T-helper 2 cell (primary cell): ENCODE measurements around the gene PAPOLB.

Source experiments
- DNase-seq, 5 experiments: peaks; one replicate each; pipeline versions ENCODE4 v3.0.0 to v3.0.0-alpha.2; 2012 to 2022

PAPOLB gene

DNA sequence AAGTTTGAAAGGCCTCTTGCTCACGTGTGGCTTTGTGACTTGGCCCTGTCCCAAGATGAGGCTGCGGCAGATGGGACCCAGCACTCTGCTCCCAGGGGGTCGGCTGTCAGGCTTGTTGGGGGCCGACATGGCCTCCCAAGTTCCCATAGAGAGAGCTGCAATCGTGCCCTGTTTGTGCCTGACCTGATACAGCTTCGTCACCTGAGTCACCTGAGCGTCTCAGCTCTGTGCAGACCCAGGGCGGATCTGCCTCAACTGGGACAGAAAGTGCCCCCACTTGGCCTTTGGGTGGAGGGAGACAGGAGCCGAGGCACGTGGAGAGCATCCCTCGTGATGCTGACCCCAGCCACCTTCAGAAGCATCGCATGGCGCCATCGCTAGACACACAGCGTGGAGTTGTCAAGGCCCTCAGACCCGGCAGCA lies 21.7 kb downstream of the PAPOLB start:
- no peak for DNase-seq

DNA sequence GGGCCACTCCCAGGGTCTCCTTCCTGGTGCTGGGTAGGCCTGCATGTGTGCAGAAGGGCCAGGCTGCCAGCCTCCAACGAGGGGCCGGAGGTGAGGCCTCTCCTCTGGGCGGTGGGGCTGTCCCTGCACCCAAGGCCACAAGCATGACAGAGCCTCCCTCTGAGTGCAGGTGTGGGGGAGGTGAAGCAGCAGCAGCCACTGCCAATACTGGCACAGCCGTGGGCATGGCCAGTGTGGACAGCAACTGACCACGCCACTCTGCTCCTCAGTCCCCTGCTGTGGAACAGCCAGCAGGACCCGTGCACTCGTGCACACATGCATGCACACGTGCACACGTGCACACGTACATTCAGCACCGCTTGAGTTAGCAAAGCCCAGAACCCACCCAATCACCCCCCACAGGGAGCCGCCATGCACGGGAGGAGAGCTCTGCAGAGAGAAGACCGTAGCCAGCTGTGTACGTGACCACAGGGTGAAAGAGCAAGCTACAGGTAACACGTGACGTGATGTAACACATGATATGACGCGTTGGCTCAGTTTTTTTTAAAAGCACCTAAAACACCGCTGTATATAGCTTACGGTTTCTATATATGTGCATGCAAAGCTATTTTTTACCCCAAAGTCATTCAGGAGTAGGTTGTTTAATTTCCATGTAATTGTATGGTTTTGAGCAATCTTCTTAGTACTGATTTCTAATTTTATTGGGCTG lies 23.1 kb downstream of the PAPOLB start:
- DNase-seq, result no peak

DNA sequence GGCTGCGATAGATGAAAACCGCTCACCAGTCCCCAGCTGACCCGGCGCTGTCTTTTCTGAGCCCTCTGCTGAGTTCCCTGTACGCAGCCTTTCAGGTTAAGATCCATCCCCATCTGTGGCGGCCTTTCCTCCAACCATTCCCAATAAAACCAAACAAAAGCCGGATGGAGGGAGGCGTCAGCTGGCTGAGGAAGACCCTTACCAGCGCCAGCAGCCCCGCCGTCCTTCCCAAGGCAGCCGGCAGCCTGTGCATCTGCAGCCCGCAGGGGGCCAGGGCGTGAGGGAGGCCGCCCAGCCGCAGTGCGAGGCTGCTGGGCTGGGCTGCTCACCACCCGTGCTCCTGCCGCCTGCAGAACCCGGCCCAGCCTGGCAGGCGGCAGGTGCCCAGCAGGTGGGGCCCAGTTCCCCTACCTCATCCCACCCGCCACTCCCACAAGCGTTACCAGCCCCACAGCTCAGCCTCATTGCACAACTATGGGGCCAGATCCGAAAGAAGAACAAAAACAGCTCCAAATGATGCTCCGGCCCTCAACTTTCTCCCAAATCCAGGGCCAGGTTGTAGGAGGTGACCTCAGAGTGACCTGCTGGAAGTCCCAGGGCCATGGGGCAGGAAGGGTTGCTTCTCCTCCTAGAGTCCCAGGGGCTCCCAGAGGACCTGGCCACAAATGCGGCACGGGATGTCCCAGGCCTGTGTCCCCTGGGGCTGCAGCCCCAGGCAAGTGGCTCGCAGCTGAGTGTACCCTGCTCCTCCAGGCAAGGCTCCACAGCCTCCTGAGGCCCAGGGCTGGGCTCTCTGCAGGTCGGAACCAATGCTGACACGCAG lies 23.8 kb downstream of the PAPOLB start:
- DNase-seq, result no peak

DNA sequence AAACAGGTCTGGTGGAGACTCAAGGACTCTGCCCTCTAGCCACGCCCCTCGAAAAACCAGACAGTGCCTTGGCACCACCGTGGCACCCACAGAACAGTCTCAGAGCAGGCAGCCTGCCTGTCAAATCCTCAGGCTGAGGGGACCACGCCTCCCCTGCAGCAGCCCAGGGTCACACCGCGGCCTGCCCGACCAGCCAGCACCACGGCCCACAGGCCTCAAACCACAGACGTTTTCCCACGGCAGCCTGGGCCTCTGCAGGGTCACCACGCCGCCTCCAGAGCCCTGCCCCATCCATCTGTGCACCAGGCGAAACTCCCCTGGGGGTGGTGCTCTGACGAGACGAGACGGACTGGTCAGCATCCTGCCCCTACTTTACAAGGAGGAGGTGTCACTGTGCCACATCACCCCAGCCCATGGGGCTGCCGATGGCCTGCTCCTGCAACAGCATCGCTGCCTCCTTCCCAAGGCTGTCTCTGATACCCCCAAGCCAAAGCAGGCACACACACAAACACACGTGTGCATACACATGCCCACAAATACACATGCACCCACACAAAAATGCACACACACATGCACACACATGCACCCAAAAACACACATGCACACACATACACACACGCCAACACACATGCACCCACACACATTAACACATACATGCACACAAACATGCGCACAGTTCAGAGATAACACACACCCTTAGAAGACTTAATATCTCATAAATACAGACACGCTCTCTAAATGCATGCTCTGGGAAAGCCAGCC lies 24.6 kb downstream of the PAPOLB start:
- no peak for DNase-seq

DNA sequence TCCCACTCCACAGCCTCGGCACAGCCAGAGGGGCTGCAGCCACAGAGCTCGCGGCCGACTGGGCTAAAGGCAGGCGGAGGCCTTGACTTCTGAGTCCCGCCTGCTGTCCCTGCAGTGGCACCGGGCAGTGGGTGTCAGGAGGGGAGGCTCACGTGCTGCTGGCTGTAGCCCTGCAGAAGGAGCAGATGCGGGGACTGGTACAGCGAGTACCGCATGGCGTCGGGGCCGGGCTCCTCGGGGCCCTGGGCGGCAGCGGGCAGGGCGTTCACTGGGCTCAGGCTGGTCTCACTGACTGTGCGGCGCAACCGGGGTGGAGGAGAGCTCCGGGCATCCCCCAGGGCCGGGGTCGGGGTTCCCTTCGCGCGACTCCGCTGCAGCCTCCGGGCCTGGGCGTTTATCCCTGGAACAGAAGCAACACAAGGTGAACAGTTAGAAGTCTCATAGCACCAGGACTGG lies 25.6 kb downstream of the PAPOLB start:
- no peak for DNase-seq

DNA sequence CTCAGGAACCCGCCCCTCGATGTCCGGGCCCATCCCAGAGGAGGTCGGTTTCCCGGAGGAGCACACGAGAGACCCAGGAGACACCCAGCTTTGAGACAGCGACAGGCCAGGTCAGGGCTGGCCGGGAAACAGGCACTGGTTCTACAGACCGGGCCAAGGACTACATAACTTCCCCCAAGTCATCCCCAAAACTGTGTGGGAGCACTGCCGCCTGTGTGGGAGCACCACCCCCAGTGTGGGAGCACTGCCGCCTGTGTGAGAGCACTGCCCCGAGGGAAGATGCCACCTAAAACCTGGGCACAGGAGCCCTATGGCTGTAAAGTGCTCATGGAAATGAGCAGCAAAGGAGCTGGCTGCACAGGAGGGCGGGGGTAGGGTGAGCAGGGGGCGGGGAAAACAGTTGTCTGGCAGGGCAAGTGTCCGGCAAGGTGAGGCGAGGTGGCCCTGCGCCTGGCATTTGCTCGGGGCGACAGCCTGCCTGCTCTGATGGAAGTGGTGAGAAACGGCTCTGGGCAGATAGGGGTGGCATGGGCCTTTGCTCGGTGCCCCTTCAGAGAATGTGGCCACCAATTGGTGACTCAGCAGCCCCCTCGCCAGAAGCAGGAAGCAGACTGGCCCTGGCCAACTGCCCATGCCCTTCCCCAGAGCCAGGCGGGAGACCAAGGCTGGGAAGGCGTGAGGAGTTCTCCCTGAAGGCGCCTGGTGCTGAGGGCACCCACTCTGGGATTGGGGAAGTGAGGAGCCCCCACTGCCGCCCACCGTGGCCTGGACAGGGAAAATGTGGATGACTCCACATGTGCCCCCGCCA lies 26.2 kb downstream of the PAPOLB start:
- DNase-seq, result no peak

DNA sequence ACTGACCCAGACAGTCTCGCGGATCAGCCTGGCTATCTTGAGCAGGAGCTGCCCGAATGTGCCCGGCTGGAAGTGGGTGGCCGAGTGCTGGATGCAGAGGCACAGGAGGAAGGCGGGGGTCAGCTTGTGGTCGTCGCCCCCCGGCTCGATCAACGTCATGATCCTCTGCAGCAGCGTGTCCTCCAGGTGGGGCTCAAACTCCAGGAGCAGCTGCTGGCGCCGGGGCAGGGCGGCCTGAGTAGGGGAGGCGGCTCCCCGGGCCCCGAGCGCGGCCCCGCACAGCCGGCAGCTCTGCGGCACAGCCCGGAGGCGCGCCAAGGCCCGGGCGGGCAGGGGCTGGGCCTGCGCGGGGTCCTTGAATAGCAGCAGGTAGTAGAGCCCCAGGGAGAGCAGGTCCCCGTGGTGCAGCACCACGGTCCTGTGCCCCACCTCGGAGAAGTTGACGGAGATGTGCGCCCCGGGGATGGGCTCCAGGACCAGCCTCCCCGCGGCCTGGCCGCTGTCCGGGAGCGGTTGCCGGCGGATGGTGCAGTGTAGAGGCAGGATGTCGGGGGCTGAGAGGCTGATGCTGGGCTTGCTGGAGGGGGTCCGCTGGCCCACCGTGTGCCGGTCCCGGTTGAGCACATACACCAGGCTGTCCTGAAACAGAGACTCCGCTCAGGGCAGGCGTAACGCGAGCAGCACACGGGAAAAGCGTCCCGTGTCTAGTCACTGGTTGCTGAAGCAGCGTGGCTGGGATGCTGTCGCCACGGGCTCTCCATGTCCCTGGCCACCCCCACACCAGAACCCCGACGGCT lies 27.0 kb downstream of the PAPOLB start:
- DNase-seq, result no peak

DNA sequence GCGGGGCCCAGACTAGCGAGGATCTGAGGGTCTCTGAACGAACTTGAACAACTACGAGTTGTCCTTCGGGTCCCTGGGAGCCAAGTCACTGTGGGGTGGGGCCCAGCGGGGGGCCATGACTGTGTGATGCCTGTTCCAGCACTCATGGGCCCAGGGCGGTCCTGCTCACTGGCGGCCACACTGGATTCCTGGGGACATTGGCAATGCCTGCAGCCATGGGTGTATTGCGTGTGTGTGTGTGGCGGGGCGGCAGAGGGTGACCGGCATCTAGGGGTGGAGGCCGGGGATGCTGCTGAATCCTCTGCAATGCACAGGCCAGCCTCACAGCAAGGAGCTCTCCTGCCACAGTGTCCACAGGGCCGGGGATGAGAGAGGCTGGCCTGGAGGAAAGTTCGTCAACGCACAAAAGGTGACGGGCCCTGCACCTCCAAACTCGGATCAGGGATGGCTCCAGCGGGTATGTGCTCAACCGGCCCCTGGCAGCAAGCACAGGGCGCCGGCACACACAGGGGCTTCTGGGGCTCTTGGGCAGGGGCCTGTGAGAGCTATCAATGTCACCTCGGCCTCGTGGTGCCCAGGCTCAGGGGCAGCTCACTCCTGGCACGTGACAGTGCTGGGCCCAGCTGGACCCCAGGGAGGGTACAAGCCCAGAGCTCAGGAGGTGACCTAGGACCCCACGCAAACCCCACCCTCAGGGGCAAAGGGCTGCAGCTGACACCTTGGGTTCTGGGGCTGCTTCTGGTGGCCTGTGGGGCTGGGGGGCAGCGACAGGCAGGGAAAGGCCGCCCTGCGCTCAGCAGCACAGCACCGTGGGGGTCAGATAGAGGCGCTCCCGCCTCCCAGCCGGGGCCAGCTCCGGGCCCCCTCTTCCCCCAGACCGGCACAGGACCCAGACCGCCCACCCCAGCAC lies 27.9 kb downstream of the PAPOLB start:
- no peak for DNase-seq

DNA sequence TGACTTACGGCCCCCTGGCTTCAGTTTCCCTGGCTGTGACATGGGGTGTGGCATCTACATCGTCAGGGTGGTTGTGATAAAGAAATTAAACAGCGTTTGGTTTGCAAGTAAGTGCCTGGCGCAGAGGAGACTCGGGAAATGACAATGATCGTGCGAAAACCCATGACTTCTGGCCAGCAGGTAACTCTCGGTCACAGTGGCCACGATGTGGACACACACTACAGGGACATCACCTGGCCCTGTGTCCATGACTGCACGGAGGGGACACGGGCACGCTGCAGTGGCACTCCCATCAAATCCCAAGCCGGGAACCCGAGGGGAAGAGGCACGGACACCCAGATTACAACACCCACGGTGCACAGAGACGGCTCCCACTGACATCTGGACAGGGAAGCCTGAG lies 28.7 kb downstream of the PAPOLB start:
- DNase-seq, result no peak

DNA sequence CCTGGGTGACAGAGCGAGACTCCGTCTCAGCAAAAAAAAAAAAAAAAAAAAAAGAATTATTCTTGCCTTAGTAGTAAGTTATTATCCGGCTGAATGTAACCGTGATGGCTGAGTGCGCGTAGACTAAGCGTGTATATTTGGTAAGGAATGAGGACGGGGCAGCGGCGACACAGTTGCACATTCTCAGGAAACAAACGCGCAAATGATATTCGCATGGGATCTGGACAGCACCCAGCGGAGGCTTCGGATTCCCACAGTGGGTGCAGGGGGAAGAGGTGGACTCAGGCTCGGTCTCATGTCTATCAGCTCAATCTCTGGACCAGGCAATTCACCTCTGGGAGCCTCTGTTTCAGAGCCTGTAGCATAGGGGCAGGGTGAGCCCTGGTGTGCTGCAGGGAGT lies 29.1 kb downstream of the PAPOLB start:
- no peak for DNase-seq

DNA sequence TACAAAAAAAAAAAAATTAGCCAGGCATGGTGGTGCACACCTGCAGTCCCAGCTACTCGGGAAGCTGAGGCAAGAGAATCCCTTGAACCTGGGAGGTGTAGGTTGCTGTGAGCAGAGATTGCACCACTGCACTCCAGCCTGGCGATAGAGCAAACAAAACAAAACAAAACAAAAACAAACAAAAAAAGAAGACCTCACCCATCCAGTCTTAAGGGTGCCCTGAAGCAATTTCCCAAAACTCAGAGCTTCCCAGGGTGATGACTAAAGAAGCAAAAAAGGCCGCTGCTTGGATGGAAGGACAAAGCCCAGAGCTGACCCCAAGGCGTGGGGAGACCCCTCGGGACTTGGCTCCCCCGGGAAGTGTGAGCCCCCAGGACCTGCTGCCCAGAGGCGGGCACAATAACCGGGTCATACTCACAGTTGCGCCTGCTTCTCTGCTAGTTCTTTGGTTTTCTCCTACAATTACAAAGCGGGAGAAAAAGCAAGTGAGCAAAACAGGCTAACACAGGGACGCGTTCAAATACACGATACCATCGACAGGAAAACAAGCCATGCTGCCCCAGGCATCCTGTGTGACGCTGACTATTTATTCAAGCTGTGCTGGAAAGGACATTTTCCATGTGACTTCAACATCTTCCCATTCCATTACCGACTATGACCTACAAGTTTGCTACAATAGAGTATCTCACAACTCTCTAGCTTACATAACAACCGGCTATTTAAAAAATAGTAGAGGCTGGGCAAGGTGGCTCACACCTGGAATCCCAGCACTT lies 29.9 kb downstream of the PAPOLB start:
- DNase-seq, result no peak

DNA sequence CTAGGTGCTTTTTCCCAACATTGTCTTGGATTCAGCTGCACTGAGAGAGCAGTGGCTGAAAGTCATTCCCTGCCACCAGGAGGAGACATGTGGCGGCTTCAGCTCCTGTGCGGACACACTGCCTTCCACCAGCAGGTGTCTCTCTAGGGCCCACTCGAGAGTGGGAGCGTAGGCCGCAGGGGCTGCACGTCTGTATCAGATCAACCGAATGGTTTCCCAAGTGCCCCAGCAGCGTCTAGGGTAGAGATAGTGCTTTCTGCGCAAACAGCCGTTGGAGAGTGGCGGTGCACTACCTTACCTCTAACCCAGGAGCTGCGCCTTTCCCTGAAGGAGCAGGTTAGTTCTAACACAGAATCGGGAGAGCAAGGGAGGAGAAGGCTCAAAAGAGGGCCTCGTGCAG lies 31.7 kb downstream of the PAPOLB start:
- DNase-seq, result peak in 3 of 5 experiments; percentile 14 to 56 (median 34)

DNA sequence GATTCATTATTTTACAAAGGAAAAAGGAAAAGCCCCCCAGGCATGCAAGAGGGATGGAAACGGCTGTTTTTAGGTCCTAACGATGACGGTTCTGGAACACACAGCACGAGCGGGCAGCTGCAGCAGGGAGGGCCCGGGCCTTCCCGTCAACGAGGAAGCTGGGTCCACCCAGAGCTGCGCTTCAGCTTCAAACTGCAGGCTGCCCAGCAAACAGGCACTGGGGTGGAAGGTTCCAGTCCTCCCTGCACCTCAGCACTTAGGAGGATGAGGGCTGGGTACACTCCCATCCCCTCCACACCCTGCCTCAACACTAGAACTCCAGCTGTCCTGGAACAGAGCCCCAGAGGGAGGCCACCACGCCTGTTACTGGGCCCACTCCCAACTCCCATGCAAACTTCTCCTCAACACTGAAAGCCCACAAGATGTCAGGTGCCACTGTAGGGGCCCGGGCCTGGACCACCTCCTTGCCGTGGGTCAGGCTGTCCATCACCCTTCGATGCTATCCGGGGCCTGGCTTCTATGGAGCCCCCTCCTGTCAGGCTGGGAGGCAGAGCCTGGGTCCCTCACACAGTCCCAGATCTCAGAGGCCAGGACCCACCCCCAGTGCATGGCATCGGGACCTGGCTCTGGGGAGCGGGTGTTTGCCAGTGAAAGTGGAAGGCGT lies 33.0 kb downstream of the PAPOLB start:
- no peak for DNase-seq

DNA sequence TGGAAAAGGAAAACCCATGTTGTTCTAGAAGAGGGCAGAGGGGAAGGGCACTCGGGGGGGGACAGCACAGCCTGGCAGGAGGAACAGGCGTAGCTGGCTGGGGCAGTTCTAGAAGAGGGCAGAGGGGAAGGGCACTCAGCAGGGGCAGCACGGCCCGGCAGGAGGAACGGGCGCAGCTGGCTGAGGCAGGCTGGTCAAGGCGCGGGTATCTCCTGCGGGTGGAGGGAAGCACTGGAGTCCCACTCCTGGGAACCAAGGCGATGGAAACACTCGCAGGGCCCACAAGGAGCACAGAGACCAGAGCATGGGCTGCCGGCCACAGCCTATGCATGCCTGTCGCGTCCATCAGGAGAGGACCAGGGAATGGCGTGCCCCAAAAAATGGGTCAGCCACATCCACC lies 36.7 kb downstream of the PAPOLB start:
- DNase-seq, result no peak

DNA sequence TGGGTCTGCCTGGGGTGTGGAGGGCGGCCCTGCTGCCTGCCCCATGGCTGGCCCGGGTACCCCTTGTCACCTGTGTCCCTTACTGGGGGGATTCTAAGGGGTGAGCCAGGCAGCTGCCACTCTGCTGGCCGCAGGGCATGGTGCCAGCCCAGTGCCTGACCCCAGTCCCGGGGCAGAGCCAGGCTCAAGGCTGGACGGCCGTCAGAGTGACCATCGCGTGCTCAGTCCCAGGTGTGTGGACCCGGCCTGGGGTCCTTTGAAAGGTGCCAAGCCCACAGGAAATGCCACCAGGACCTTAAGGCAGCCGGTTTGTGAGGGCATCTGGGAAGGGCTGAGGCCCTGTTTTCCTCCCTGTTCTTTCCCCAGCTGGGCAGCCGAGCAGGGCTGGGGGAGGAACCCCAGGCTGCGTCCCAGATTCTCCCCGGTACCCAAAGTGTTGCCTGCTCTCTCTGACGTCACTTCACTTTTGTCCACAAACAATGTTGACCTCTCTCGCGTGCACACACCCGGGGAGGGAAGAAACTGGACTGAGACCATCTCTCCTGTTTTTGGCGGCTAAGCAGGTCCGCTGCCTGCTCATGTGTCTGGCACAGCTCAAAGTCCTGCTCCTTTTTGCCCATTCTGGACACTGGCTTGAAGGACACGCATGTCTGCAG lies 37.6 kb downstream of the PAPOLB start:
- no peak for DNase-seq

DNA sequence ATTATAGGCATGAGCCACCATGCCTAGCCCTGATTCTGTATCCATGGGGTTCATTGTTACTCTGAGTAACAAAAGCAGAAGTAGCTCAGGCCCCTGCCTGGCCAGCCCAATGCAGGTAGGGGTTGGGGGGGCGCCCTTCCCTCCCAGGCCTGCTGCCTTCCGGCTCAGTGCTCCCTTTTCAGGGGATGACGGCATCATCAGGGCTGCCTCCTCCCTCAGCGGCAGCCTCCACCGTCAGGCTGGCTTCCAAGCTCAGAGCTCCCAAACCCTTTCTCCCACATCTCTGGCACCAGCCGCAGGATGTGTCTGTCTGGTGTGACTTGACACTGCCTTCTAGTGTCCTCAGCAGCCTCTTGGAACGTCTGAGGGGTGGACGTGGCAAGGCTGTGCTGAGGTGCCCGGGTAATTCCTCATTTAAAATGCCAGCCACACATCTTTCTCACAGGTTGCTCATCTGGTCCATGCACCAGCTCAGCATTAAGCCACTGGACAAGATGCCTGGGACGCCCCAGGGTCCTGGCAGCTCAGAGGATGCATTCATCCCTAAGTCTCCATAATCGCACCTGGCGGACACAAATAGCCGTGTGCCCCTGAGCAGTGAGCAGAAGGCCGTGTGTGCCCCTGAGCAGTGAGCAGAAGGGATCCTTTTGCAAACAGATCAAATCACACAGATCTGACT lies 38.2 kb downstream of the PAPOLB start:
- DNase-seq, result no peak

DNA sequence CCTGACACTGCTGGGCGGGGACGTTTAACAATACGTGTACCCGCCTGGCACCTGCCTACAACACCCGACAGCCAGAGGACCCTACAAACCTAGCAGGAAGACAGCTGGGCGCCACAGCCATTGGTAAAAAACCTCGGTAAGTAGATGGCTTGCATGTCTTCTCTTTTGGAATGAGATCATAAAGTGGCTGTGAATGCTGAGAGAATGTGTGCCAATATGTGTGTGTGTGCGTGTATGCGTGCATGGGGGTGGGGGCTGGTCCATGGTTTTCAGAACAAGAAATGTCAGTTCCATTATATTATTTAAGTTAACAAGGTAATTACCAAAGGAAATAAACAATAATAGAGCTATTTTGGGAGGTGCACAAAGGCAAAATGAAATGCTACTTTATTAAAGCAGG lies 39.2 kb downstream of the PAPOLB start:
- no peak for DNase-seq

DNA sequence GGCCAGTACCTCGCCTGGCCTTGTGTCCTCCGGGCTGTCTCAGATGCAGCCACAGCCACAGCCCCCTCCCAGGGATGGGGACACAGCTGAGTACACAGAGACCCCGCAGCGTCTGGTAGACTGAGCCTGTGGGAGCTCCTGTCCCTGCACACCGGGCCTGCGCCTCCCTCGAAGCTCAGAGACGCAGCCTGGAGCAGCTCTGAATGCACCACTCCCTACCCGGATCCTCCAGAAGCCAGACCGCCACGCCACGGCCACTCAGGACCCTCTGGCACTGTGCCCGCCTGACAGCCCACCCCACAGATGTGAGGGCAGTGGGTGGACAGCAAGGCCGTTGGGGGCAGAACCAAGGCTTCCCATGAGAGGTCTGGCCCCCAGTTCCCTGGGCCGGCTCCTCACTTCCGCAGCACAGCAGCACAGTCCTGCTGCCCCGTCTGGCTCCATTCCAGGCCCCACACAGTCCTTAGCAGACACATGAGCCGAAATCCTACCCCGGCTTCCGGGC lies 40.8 kb downstream of the PAPOLB start:
- DNase-seq, result no peak
